Measurements from ENCODE around the gene VENTX. TPM values are rescaled to one million over a fixed set of nuclear protein-coding genes. Genes with fewer than 3 reads are reported as not detected.

Gene VENTX
- total RNA-seq, 4 donors from 2014 or later = 0.46 to 2.5 (median 2.0) TPM

DNA sequence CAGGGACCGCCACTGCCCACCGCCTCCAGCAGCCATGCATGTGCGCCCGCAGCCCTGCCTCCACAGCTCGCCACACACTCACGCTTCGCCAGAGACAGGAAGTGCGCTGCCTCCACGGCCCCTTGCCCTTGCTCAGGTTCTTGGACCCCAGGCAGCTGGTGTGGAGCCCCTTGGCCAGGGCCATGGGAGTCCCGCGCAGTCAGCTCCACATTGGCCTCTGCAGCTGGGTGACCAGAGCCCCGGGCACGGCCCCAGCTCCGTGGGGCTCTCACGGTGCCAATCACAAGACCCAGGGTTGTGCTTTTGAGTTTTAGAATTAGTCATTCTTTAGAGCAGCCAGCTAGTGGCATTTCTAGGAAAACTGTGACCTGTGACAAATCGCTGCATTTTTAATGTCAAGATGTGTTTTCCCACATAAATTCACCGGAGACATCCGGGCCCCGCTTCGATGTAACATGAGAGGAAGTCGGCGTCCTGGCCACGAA is 11.9 kb upstream of the VENTX start:
- H3K27ac ChIP-seq (replicated peaks in 1 of 4) = no peak overlapping the region
- intact Hi-C loops (cut with DNase I) = no loop called here
- no peak for TF ChIP-seq EP300 (IDR thresholded peaks at IDR 0.05)
- no peak for TF ChIP-seq POLR2AphosphoS5 (IDR thresholded peaks at IDR 0.05)
- no peak for TF ChIP-seq POLR2A (IDR thresholded peaks at IDR 0.05; ENCODE audit: low read depth)
- TF ChIP-seq, protein P1, sequence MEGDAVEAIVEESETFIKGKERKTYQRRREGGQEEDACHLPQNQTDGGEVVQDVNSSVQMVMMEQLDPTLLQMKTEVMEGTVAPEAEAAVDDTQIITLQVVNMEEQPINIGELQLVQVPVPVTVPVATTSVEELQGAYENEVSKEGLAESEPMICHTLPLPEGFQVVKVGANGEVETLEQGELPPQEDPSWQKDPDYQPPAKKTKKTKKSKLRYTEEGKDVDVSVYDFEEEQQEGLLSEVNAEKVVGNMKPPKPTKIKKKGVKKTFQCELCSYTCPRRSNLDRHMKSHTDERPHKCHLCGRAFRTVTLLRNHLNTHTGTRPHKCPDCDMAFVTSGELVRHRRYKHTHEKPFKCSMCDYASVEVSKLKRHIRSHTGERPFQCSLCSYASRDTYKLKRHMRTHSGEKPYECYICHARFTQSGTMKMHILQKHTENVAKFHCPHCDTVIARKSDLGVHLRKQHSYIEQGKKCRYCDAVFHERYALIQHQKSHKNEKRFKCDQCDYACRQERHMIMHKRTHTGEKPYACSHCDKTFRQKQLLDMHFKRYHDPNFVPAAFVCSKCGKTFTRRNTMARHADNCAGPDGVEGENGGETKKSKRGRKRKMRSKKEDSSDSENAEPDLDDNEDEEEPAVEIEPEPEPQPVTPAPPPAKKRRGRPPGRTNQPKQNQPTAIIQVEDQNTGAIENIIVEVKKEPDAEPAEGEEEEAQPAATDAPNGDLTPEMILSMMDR (IDR thresholded peaks at IDR 0.05) = no peak
- no peaks in the 10 kb centered on the region for H3K36me3 ChIP-seq
- H3K4me3 ChIP-seq = no peak overlapping the region
- H3K4me1 ChIP-seq = peaks cover 0 to 14% (median 13%) of the 10 kb centered on the region in 4 donors
- peaks cover 0 to 76% (median 10%) of the 10 kb centered on the region in 4 donors for H3K27me3 ChIP-seq
- WGBS = 76% methylated on average over 12 of the region's 23 CpGs
- no peak for DNase-seq (ENCODE audit: extremely low spot score)
- no peaks in the 10 kb centered on the region for H3K9me3 ChIP-seq

DNA sequence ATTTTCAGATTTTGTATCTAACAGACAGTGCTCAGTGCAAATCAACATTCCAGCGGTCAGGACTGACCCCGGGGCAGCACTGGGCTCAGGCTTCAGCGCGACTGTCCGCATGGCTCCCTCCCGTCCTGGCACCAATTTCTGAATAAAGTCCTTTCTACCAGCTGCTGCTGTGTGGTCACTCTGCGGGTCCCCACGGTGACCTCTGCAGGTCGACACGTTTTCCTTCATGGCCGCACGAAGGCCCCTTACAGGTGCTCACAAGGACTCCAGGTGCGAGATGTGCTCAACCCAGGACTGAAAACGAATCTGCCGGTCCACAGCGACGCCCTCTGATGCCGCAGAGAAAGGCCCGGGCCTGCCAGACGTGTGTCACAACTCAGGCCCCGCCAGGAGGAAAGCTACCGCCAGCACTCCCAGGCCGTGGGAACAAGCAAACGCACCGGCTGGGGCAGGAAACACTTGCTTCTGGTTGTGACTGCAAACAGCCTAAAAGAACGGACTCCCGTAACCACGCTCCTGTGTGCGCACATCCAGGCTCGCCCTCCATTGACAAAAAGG is 11.3 kb upstream of the VENTX start:
- Histone ChIP-seq H3K27me3 (peaks cover 0 to 76% (median 10%) of the 10 kb centered on the region in 4 donors), H3K4me3 (no peak overlapping the region), H3K27ac (replicated peaks in 1 of 4) (no peak overlapping the region), H3K36me3 (no peaks in the 10 kb centered on the region), H3K9me3 (no peaks in the 10 kb centered on the region), H3K4me1 (peaks cover 0 to 20% (median 17%) of the 10 kb centered on the region in 4 donors)
- no peak for TF ChIP-seq POLR2A (IDR thresholded peaks at IDR 0.05; ENCODE audit: low read depth)
- TF ChIP-seq, protein P1 (IDR thresholded peaks at IDR 0.05) = no peak
- TF ChIP-seq POLR2AphosphoS5 (IDR thresholded peaks at IDR 0.05) = no peak
- TF ChIP-seq EP300 (IDR thresholded peaks at IDR 0.05) = no peak
- intact Hi-C loops (cut with DNase I) = no loop called here
- 76% methylated on average over 29 of the region's 30 CpGs for WGBS
- no peak for DNase-seq (ENCODE audit: extremely low spot score)

DNA sequence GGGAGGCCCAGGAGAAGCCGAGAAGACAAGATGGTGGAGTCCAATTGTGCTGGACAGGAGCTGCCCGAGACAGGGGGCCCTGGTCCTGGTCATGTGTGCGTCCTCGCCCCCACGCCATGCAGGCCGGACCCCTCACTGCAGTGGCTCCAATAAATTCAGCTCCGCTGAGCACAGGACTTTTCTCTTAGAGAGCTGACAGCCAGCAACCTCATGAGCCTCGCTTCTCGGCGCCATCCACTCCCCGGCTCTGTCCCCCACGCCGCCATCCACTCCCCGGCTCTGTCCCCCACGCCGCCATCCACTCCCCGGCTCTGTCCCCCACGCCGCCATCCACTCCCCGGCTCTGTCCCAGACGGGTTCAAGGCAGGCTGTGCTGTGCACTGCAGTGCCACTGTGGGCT is 10.4 kb upstream of the VENTX start:
- Histone ChIP-seq H3K27me3 (peaks cover 0 to 81% (median 13%) of the 10 kb centered on the region in 4 donors), H3K9me3 (no peaks in the 10 kb centered on the region), H3K27ac (replicated peaks in 1 of 4) (no peak overlapping the region), H3K4me1 (peaks cover 0 to 22% (median 17%) of the 10 kb centered on the region in 4 donors), H3K4me3 (no peak overlapping the region), H3K36me3 (no peaks in the 10 kb centered on the region)
- DNase-seq (ENCODE audit: extremely low spot score) = no peak
- 86% methylated on average over 21 of the region's 21 CpGs for WGBS
- intact Hi-C loops (cut with DNase I) = no loop called here
- TF ChIP-seq POLR2AphosphoS5 (IDR thresholded peaks at IDR 0.05) = no peak
- TF ChIP-seq POLR2A (IDR thresholded peaks at IDR 0.05; ENCODE audit: low read depth) = no peak
- TF ChIP-seq, protein P1 (IDR thresholded peaks at IDR 0.05) = no peak
- TF ChIP-seq EP300 (IDR thresholded peaks at IDR 0.05) = no peak

DNA sequence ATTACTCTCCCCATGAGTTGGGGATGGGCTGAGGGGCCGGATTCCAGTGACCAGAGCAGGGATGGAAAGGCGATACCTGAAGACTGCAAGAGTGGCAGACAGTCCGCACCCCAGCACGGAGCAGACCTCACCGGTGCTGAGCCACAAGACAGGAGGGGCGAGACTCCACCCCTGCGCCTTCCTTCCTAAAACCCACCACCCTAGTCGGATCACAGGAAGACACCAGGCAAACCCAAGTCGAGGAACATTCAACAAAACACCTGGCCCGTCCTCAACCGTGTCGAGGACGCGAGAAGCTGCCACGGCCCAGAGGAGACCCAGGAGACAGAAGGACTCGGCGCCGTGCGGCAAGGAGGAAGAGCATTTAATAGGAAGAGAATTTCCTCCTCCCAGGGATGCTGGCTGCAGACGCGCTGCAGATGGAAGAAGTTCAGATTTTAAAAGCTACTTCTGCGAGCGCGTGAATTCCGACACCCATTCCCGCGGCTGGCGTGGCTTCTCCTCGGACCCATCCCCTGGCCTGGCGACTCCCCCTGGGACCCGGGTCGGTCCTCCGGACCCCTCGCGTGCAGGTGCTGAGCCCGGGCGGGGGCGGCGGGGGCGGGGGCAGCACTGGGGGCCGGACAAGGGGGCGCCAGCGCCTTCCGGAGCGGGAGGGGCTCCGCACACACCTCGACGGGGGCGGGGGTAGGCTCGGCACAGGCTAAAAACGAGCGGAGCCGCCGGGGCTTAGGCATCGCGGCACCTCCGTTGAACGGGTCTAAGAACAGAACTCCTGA is 8.2 kb upstream of the VENTX start:
- intact Hi-C loops (cut with DNase I) = no loop called here
- H3K4me1 ChIP-seq = peaks cover 0 to 22% (median 17%) of the 10 kb centered on the region in 4 donors
- no peak overlapping the region for H3K27ac ChIP-seq (replicated peaks in 1 of 4)
- DNase-seq (ENCODE audit: extremely low spot score) = no peak
- WGBS = 12% methylated on average over 24 of the region's 58 CpGs
- TF ChIP-seq, protein P1 (IDR thresholded peaks at IDR 0.05) = no peak
- TF ChIP-seq EP300 (IDR thresholded peaks at IDR 0.05) = no peak
- no peak for TF ChIP-seq POLR2A (IDR thresholded peaks at IDR 0.05; ENCODE audit: low read depth)
- TF ChIP-seq POLR2AphosphoS5 (IDR thresholded peaks at IDR 0.05) = no peak
- no peaks in the 10 kb centered on the region for H3K9me3 ChIP-seq
- no peaks in the 10 kb centered on the region for H3K36me3 ChIP-seq
- H3K4me3 ChIP-seq = peak overlapping the region in 1 of 4 donors; percentile 0
- peaks cover 0 to 99% (median 17%) of the 10 kb centered on the region in 4 donors for H3K27me3 ChIP-seq
